Tibial nerve (tissue), 3 donors: ENCODE results near the gene CTU2.

ENCODE experiments used
- POLR2A ChIP-seq, 2 donors: fragments of 450-650 bp; IDR thresholded peaks; one replicate each; pipeline ENCODE4 v1.6.1; 2017; ENCODE audit warnings: antibody characterized with exemption in 2 of 2, mild to moderate bottlenecking in 2 of 2, moderate library complexity in 2 of 2
- TF ChIP-seq, protein P1 (sequence below), 5 experiments: fragments of 200-600 bp in 3 of 5; fragments of 450-650 bp in 2 of 5; sonication (generic) in 3 of 5; IDR thresholded peaks; one replicate each; pipeline ENCODE4 v1.5.1; 2016 to 2019; ENCODE audit warnings: antibody characterized with exemption in 5 of 5, mild to moderate bottlenecking in 3 of 5, moderate library complexity in 2 of 5

DNA sequence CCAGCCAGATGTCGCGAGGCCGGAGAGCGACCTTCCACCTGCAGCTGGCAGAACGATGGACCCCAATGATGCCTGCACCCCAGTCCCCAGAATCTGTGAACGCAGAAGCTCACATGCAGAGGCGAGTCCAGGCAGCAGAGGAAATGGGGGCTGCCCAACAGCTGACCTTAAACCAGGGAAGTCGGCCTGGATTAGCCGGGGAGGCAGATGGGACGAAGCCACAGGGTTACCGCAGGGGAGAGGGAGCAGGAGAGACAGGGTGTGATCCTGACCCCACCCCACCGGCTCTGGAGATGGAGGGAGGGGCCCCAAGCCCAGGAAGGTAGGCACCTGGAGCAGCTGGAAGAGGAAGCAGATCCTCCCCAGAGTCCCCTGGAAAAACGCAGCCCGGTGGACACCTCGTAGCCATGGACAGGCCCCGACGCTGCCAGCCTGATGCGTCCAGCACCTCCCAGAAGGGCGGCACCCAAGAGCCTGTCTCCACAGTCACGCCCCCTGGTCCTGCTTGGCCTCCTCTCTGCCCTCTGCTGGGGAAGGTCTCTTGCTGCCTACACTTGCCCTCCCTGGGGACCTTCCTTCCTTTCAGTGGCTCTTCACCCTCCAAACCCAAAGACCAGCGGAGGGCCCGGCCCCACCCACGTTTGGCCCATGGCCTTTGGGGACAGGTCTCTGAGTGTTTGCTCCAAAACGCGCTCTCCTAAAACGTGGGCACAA, 41.4 kb downstream of the CTU2 start:
- TF ChIP-seq, protein P1, sequence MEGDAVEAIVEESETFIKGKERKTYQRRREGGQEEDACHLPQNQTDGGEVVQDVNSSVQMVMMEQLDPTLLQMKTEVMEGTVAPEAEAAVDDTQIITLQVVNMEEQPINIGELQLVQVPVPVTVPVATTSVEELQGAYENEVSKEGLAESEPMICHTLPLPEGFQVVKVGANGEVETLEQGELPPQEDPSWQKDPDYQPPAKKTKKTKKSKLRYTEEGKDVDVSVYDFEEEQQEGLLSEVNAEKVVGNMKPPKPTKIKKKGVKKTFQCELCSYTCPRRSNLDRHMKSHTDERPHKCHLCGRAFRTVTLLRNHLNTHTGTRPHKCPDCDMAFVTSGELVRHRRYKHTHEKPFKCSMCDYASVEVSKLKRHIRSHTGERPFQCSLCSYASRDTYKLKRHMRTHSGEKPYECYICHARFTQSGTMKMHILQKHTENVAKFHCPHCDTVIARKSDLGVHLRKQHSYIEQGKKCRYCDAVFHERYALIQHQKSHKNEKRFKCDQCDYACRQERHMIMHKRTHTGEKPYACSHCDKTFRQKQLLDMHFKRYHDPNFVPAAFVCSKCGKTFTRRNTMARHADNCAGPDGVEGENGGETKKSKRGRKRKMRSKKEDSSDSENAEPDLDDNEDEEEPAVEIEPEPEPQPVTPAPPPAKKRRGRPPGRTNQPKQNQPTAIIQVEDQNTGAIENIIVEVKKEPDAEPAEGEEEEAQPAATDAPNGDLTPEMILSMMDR (IDR thresholded peaks at IDR 0.05): no peak
- no peak for TF ChIP-seq POLR2A (IDR thresholded peaks at IDR 0.05)
